Heart left ventricle (tissue), 13 donors: ENCODE measurements around the gene ZNF512.
"Not testable (repeated sequence)": the region's sequence is repeated elsewhere in the genome, so short reads cannot be mapped to it uniquely, and the experiment has no call there.

Experiments used
- POLR2A ChIP-seq, 2 donors: fragments of 450-650 bp; IDR thresholded peaks; one replicate each; pipeline ENCODE4 v1.6.1; 2017; ENCODE audit warnings: antibody characterized with exemption in 2 of 2, mild to moderate bottlenecking in 2 of 2, moderate library complexity in 2 of 2
- TF ChIP-seq, protein P1 (sequence below), 12 donors: fragments of 200-600 bp; sonication (generic) in 4 of 12; IDR thresholded peaks; one replicate each; pipeline versions ENCODE4 v1.5.0 to v1.8.0; 2018 to 2022; ENCODE audit warnings: antibody characterized with exemption in 12 of 12, mild to moderate bottlenecking in 5 of 12
- donor health status: ischemic (EF 13 %, LVEDD 7.1; RV severe dilation, severe dysfunction).
- donor health status: DM: no; HTN: yes; CAD: no.
- donor health status: DM: no; HTN: no; CAD: no.
- donor health status: ischemic (EF 25% LVEDD 6.9; RV normal size, moderate dysfunction).
- donor health status: ischemic (EF 25% LVEDD 5.7; RV mildly dilated, moderate dysfunction).
- donor health status: ischemic (EF 35%, LVEDD 5.7; RV mildly dilated, moderate dysfunction).
- donor health status: nonischemic (EF 11% LVEDD 7.7; RV severe dilation, severe dysfunction).
- donor health status: DM: yes; HTN: yes; CAD: no.
- donor health status: PGD.
- donor health status: ischemic (EF 29% LVEDD 5.4; RV normal size, mild dysfunction).
- donor health status: nonischemic (EF 23%, LVEDD 6.1; RV moderate dilation, normal function).

DNA sequence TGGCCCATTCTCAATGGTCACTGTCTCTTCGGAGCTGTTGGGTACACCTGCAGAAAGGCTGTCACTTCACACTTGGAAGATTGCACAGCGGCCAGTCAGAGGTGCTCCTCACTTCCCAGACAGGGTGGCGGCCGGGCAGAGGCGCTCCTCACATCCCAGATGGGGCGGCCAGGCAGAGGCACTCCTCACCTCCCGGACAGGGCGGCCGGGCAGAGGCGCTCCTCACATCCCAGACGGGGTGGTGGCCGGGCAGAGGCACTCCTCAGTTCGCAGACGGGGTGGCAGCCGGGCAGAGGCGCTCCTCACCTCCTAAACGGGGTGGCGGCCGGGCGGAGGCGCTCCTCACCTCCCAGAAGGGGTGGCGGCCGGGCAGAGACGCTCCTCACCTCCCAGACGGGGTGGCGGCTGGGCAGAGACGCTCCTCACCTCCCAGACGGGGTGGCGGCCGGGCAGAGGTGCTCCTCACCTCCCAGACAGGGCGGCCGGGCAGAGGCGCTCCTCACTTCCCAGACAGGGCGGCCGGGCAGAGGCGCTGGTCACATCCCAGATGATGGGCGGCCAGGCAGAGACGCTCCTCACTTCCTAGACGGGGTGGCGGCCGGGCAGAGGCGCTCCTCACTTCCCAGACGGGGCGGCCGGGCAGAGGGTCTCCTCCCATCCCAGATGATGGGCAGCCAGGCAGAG, 11.3 kb downstream of the ZNF512 start:
- TF ChIP-seq POLR2A (IDR thresholded peaks at IDR 0.05) = not testable (repeated sequence)
- TF ChIP-seq, protein P1, sequence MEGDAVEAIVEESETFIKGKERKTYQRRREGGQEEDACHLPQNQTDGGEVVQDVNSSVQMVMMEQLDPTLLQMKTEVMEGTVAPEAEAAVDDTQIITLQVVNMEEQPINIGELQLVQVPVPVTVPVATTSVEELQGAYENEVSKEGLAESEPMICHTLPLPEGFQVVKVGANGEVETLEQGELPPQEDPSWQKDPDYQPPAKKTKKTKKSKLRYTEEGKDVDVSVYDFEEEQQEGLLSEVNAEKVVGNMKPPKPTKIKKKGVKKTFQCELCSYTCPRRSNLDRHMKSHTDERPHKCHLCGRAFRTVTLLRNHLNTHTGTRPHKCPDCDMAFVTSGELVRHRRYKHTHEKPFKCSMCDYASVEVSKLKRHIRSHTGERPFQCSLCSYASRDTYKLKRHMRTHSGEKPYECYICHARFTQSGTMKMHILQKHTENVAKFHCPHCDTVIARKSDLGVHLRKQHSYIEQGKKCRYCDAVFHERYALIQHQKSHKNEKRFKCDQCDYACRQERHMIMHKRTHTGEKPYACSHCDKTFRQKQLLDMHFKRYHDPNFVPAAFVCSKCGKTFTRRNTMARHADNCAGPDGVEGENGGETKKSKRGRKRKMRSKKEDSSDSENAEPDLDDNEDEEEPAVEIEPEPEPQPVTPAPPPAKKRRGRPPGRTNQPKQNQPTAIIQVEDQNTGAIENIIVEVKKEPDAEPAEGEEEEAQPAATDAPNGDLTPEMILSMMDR (IDR thresholded peaks at IDR 0.05) = not testable (repeated sequence)
